A673 (cell line): ENCODE results near the gene CFAP90.

ENCODE experiments used
- EZH2 ChIP-seq: fragments of 200-600 bp; sonication (generic); IDR thresholded peaks from 2 replicates; pipeline ENCODE4 v1.6.1; 2017; ENCODE audit warnings: borderline replicate concordance, low read depth, mild to moderate bottlenecking, mixed read lengths, antibody characterized with exemption, low read length; ENCODE audit not compliant: poor library complexity, severe bottlenecking
- TF ChIP-seq, protein P1 (sequence below): fragments of 300-800, 200-600 bp; sonication (generic); conservative IDR thresholded peaks from 2 replicates; pipeline ENCODE4 v1.5.1; 2017; ENCODE audit warnings: low read depth, mild to moderate bottlenecking, antibody characterized with exemption, low read length, moderate library complexity, mixed read lengths

- TF ChIP-seq, protein P1, sequence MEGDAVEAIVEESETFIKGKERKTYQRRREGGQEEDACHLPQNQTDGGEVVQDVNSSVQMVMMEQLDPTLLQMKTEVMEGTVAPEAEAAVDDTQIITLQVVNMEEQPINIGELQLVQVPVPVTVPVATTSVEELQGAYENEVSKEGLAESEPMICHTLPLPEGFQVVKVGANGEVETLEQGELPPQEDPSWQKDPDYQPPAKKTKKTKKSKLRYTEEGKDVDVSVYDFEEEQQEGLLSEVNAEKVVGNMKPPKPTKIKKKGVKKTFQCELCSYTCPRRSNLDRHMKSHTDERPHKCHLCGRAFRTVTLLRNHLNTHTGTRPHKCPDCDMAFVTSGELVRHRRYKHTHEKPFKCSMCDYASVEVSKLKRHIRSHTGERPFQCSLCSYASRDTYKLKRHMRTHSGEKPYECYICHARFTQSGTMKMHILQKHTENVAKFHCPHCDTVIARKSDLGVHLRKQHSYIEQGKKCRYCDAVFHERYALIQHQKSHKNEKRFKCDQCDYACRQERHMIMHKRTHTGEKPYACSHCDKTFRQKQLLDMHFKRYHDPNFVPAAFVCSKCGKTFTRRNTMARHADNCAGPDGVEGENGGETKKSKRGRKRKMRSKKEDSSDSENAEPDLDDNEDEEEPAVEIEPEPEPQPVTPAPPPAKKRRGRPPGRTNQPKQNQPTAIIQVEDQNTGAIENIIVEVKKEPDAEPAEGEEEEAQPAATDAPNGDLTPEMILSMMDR = no peak
- no peak for TF ChIP-seq EZH2
Measured at GRCh38 chr5:7822449-7822848, 28.5 kb downstream of the CFAP90 start.
